Kidney (tissue), 14 donors: ENCODE data around the gene SERPINB6. TPM values are rescaled to one million over a fixed set of nuclear protein-coding genes. Genes with fewer than 3 reads are reported as not detected.

Source experiments
- DNase-seq, 5 donors: peaks; one replicate each; pipeline ENCODE4 v3.0.0-alpha.2; 2013 to 2020
- FAIRE-seq: peaks from 2 replicates; lab custom pipeline; 2012; peaks lifted over from hg19 to GRCh38; lab: Jason Lieb, UNC
- H3K27ac ChIP-seq, 2 donors: one replicate each; pipeline ENCODE4 v1.7.0; 2013; ENCODE audit warnings: low read depth in 2 of 2, low read length in 2 of 2, inconsistent platforms in 1 of 2
- H3K27me3 ChIP-seq: one replicate; pipeline ENCODE4 v1.7.1; 2013; ENCODE audit warnings: low read length, inconsistent platforms; ENCODE audit not compliant: control insufficient read depth, insufficient read depth
- H3K36me3 ChIP-seq, 3 donors: one replicate each; pipeline versions ENCODE4 v1.7.0 to v1.7.1; 2013; ENCODE audit warnings: low read length in 3 of 3, control low read depth in 1 of 3, inconsistent platforms in 1 of 3; ENCODE audit not compliant: insufficient read depth in 3 of 3, control insufficient read depth in 2 of 3
- H3K4me1 ChIP-seq, 3 donors: one replicate each; pipeline versions ENCODE4 v1.7.0 to v1.7.1; 2013; ENCODE audit warnings: low read length in 3 of 3, inconsistent platforms in 1 of 3, low read depth in 1 of 3; ENCODE audit not compliant: control insufficient read depth in 2 of 3, insufficient read depth in 2 of 3
- H3K4me3 ChIP-seq, 3 donors: one replicate each; pipeline versions ENCODE4 v1.7.0 to v1.8.1; 2013; ENCODE audit warnings: low read length in 3 of 3, control low read depth in 1 of 3, inconsistent platforms in 1 of 3
- H3K9ac ChIP-seq, 3 donors: one replicate each; pipeline versions ENCODE4 v1.7.0 to v1.7.1; 2013; ENCODE audit warnings: low read length in 3 of 3, control low read depth in 1 of 3, inconsistent platforms in 1 of 3
- H3K9me3 ChIP-seq, 3 donors: one replicate each; pipeline versions ENCODE4 v1.7.0 to v1.7.1; 2013; ENCODE audit warnings: low read length in 3 of 3, control low read depth in 1 of 3, inconsistent platforms in 1 of 3; ENCODE audit not compliant: control insufficient read depth in 2 of 3, insufficient read depth in 1 of 3
- intact Hi-C: fragments of 100-400 bp; cut with DNase I; formaldehyde crosslinking; loops from one replicate; pipeline ENCODE4 v1.11.1; 2022
- polyA plus RNA-seq: library from polyadenylated mRNA; stranded (reverse); fragments of 350-450 nt; fragmentation: Illumina TruSeq; extraction: RNeasy Lipid Tissue Mini Kit (QIAGEN cat#74804); gene quantifications from one replicate; pipeline ENCODE4 v1.2.3, GENCODE V29; 2014; ENCODE audit warnings: low read depth, low replicate concordance; ENCODE audit not compliant: insufficient read depth
- total RNA-seq: library from RNA; stranded (reverse); fragmentation: NEBNext Ultra II Directional; extraction: Animal tissue kit (Norgen Biotek cat#: 25700); gene quantifications from one replicate; pipeline ENCODE4 v1.2.1, GENCODE V29; 2021
- TF ChIP-seq, protein P1 (sequence below): IDR thresholded peaks from 3 replicates; pipeline ENCODE4 v1.5.1; 2012; ENCODE audit warnings: mild to moderate bottlenecking, moderate library complexity, borderline replicate concordance; ENCODE audit not compliant: insufficient read depth; ENCODE audit errors: extremely low read depth
- donor health status: control.
- donor health status: control.
- donor health status: control.
- donor health status: control.
- donor health status: control.
- donor health status: DM: yes; HTN: yes; CAD: no.
- donor health status: Normal renal cell carcinoma (clear cell type).

SERPINB6 gene
- total and polyA plus RNA-seq, 2 donors from 2014 or later: 136 to 212 TPM

GRCh38 chr6:2919401-2919800 lies 52.0 kb downstream of the SERPINB6 start:
- Histone ChIP-seq H3K4me1 (peaks cover 0 to 2% (median 0%) of the 10 kb centered on the region in 3 donors), H3K4me3 (no peak overlapping the region), H3K27me3 (no peaks in the 10 kb centered on the region), H3K27ac (no peak overlapping the region), H3K9ac (no peak overlapping the region), H3K36me3 (no peaks in the 10 kb centered on the region), H3K9me3 (no peaks in the 10 kb centered on the region)
- intact Hi-C loops: loop anchor here (10.0 kb wide), 1 partner anchor 75 kb away; the partner anchor contains the start of gene SERPINB1
- FAIRE-seq (no peak), DNase-seq (no peak)
- TF ChIP-seq, protein P1, sequence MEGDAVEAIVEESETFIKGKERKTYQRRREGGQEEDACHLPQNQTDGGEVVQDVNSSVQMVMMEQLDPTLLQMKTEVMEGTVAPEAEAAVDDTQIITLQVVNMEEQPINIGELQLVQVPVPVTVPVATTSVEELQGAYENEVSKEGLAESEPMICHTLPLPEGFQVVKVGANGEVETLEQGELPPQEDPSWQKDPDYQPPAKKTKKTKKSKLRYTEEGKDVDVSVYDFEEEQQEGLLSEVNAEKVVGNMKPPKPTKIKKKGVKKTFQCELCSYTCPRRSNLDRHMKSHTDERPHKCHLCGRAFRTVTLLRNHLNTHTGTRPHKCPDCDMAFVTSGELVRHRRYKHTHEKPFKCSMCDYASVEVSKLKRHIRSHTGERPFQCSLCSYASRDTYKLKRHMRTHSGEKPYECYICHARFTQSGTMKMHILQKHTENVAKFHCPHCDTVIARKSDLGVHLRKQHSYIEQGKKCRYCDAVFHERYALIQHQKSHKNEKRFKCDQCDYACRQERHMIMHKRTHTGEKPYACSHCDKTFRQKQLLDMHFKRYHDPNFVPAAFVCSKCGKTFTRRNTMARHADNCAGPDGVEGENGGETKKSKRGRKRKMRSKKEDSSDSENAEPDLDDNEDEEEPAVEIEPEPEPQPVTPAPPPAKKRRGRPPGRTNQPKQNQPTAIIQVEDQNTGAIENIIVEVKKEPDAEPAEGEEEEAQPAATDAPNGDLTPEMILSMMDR: no peak

DNA sequence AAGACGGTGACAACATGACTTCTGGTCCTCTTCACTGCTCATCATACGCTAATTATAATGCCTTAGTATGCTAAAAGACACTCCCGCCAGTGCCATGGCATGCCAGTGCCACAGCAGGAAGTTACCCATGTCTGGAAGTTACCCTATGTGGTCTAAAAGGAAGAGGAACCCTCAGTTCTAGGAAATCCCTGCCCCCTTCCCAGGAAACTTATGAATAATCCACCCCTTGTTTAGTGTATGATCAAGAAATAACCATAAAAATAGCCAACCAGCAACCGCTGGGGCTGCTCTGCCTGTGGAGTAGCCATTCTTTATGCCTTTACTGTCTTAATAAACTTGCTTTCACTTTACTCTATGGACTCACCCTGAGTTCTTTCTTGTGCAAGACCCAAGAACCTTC lies 52.4 kb downstream of the SERPINB6 start:
- TF ChIP-seq, protein P1: no peak
- DNase-seq (no peak), FAIRE-seq (no peak)
- Histone ChIP-seq H3K4me1 (peaks cover 0 to 2% (median 0%) of the 10 kb centered on the region in 3 donors), H3K9me3 (no peaks in the 10 kb centered on the region), H3K36me3 (no peaks in the 10 kb centered on the region), H3K27ac (no peak overlapping the region), H3K4me3 (no peak overlapping the region), H3K9ac (no peak overlapping the region), H3K27me3 (no peaks in the 10 kb centered on the region)
- intact Hi-C loops: loop anchor here (10.0 kb wide), 1 partner anchor 74 kb away; the partner anchor contains the start of gene SERPINB1

DNA sequence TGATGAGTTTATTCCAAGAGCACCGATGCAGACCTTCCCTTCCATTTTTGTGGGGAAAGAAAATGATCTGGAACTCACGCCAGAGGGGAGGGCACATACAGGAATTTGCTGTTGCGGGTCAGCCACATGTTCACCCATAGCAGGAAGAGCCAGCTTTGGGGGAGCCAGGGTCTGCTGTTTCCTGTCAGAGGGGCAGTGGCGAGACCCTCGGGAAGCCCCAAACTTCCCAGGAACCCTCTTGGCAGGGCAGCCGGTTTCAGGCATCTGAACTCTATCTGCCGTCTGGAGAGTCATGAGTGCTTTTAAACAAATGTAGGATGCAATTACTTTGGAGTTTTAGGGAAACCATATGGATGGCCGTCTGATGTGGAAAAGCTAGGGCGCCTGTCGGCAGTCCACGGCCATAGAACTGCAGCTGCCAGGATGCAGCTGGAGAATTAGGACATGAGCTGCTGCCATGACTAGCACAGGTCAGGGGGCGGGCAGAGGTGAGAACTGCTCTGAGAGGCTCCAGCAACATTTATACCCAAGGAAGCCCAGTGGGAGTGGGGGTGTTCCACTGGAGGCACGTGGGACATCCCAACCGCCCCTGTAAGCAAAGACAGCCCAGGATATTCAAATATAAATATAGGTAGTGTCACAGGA lies 53.4 kb downstream of the SERPINB6 start:
- H3K9me3 ChIP-seq: no peaks in the 10 kb centered on the region
- H3K36me3 ChIP-seq: no peaks in the 10 kb centered on the region
- FAIRE-seq (no peak), DNase-seq (peak in 1 of 5 donors; percentile 86)
- intact Hi-C loops: loop anchor here (10.0 kb wide), 1 partner anchor 73 kb away; the partner anchor contains the start of gene SERPINB1
- peaks cover 0 to 2% (median 0%) of the 10 kb centered on the region in 3 donors for H3K4me1 ChIP-seq
- no peak overlapping the region for H3K9ac ChIP-seq
- TF ChIP-seq, protein P1: no peak
- no peak overlapping the region for H3K27ac ChIP-seq
- H3K4me3 ChIP-seq: no peak overlapping the region
- H3K27me3 ChIP-seq: no peaks in the 10 kb centered on the region
